ENCODE measurements around the gene PI4K2B. TPM values are rescaled to one million over a fixed set of nuclear protein-coding genes. Genes with fewer than 3 reads are reported as not detected.
"Not testable (repeated sequence)": the region's sequence is repeated elsewhere in the genome, so short reads cannot be mapped to it uniquely, and the experiment has no call there.

PI4K2B gene
- total and polyA plus RNA-seq, 2 experiments from 2014 or later = 6.7 to 21.4 TPM

DNA sequence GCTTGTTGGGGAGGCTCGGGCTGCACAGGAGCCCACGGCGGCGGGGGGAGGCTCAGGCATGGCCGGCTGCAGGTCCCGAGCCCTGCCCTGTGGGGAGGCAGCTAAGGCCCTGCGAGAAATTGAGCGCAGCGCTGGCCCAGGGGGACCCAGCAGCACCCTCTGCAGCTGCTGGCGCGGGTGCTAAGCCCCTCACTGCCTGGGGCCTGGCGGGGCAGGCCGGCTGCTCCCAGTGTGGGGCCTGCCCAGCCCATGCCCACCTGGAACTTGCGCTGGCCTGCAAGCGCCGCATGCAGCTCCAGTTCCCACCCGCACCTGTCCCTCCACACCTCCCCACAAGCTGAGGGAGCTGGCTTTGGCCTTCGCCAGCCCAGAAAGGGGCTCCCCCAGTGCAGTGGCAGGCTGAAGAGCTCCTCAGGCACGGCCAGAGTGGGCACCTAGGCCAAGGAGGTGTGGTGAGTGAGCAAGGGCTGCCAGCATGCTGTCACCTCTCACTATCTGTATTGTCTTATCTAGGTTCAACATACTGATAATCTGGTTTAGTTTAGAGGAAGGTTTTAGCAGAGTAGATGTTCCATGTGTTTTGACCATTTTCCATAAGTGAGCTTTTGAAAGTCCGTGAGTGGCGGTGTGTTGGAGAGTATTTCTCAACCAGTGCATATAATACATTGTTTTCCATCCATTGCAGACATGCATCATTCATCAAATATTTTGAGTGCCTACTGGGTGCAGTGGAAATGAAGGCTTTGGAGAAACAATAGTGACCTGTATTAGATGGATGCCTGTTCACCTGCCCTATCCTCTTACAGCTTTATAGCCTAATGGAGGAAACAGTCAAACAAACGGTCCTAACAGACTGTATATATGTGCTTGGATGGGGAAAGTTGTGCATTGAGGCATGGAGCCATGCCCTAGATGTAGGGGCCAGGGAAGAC lies 13.1 kb downstream of the PI4K2B start:
- H3K9me3 Mint-ChIP-seq = peaks cover 36% of the 10 kb centered on the region
- H3K27me3 Mint-ChIP-seq (ENCODE audit: insufficient read depth, low read depth, poor library complexity) = peaks cover 4% of the 10 kb centered on the region
- Histone ChIP-seq H3K27me3 (ENCODE audit: insufficient read depth) (no peaks in the 10 kb centered on the region), H3F3A (replicated peaks; ENCODE audit: low read depth) (no peaks in the 10 kb centered on the region), H3K36me3 (ENCODE audit: insufficient read depth) (no peaks in the 10 kb centered on the region), H3K4me2 (no peak overlapping the region), H3K4me3 (no peak overlapping the region), H3K27ac (ENCODE audit: low read depth) (no peak overlapping the region), H3K4me1 (ENCODE audit: insufficient read depth) (peaks cover 7% of the 10 kb centered on the region), H2AFZ (no peak overlapping the region), H3K9me2 (ENCODE audit: insufficient read depth) (peaks cover 7% of the 10 kb centered on the region; the same call in 1 of the 2 replicates), H3K79me2 (replicated peaks; ENCODE audit: insufficient read depth) (peaks cover 31% of the 10 kb centered on the region), H4K20me1 (replicated peaks; ENCODE audit: insufficient read depth) (no peaks in the 10 kb centered on the region)
- no peak for TF ChIP-seq STAT1 (IDR thresholded peaks at IDR 0.05; ENCODE audit: unreplicated experiment)
- no peak for TF ChIP-seq ZNF114 (CRISPR knock-in tag; IDR thresholded peaks at IDR 0.05)
- no peak for TF ChIP-seq CREB1 (CRISPR knock-in tag; IDR thresholded peaks at IDR 0.05; ENCODE audit: low read depth)
- no peak for TF ChIP-seq POLR2AphosphoS5 (IDR thresholded peaks at IDR 0.05; ENCODE audit: low read depth)
- TF ChIP-seq NANOG (IDR thresholded peaks at IDR 0.05; ENCODE audit: borderline replicate concordance) = no peak
- TF ChIP-seq, protein P1, sequence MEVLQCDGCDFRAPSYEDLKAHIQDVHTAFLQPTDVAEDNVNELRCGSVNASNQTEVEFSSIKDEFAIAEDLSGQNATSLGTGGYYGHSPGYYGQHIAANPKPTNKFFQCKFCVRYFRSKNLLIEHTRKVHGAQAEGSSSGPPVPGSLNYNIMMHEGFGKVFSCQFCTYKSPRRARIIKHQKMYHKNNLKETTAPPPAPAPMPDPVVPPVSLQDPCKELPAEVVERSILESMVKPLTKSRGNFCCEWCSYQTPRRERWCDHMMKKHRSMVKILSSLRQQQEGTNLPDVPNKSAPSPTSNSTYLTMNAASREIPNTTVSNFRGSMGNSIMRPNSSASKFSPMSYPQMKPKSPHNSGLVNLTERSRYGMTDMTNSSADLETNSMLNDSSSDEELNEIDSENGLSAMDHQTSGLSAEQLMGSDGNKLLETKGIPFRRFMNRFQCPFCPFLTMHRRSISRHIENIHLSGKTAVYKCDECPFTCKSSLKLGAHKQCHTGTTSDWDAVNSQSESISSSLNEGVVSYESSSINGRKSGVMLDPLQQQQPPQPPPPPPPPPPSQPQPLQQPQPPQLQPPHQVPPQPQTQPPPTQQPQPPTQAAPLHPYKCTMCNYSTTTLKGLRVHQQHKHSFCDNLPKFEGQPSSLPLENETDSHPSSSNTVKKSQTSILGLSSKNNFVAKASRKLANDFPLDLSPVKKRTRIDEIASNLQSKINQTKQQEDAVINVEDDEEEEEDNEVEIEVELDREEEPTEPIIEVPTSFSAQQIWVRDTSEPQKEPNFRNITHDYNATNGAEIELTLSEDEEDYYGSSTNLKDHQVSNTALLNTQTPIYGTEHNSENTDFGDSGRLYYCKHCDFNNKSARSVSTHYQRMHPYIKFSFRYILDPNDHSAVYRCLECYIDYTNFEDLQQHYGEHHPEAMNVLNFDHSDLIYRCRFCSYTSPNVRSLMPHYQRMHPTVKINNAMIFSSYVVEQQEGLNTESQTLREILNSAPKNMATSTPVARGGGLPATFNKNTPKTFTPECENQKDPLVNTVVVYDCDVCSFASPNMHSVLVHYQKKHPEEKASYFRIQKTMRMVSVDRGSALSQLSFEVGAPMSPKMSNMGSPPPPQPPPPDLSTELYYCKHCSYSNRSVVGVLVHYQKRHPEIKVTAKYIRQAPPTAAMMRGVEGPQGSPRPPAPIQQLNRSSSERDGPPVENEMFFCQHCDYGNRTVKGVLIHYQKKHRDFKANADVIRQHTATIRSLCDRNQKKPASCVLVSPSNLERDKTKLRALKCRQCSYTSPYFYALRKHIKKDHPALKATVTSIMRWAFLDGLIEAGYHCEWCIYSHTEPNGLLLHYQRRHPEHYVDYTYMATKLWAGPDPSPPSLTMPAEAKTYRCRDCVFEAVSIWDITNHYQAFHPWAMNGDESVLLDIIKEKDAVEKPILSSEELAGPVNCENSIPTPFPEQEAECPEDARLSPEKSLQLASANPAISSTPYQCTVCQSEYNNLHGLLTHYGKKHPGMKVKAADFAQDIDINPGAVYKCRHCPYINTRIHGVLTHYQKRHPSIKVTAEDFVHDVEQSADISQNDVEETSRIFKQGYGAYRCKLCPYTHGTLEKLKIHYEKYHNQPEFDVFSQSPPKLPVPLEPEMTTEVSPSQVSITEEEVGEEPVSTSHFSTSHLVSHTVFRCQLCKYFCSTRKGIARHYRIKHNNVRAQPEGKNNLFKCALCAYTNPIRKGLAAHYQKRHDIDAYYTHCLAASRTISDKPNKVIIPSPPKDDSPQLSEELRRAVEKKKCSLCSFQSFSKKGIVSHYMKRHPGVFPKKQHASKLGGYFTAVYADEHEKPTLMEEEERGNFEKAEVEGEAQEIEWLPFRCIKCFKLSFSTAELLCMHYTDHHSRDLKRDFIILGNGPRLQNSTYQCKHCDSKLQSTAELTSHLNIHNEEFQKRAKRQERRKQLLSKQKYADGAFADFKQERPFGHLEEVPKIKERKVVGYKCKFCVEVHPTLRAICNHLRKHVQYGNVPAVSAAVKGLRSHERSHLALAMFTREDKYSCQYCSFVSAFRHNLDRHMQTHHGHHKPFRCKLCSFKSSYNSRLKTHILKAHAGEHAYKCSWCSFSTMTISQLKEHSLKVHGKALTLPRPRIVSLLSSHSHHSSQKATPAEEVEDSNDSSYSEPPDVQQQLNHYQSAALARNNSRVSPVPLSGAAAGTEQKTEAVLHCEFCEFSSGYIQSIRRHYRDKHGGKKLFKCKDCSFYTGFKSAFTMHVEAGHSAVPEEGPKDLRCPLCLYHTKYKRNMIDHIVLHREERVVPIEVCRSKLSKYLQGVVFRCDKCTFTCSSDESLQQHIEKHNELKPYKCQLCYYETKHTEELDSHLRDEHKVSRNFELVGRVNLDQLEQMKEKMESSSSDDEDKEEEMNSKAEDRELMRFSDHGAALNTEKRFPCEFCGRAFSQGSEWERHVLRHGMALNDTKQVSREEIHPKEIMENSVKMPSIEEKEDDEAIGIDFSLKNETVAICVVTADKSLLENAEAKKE (CRISPR knock-in tag; IDR thresholded peaks at IDR 0.05) = no peak
- no peak for TF ChIP-seq ZNF331 (CRISPR knock-in tag; IDR thresholded peaks at IDR 0.05; ENCODE audit: low read depth)
- ATAC-seq (no peak), DNase-seq (ENCODE audit: low spot score) (no peak)
- H3K4me3 Mint-ChIP-seq = no peak overlapping the region
- no peak overlapping the region for H3K27ac Mint-ChIP-seq
- H3K4me1 Mint-ChIP-seq = peaks cover 7% of the 10 kb centered on the region; the same call in 1 of the 3 replicates
- H3K36me3 Mint-ChIP-seq (ENCODE audit: low read depth) = peaks cover 44% of the 10 kb centered on the region

DNA sequence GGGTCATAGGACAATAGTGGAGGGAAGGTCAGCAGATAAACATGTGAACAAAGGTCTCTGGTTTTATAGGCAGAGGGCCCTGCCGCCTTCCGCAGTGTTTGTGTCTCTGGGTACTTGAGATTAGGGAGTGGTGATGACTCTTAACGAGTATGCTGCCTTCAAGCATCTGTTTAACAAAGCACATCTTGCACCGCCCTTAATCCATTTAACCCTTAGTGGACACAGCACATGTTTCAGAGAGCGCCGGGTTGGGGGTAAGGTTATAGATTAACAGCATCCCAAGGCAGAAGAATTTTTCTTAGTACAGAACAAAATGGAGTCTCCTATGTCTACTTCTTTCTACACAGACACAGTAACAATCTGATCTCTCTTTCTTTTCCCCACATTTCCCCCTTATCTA lies 15.0 kb downstream of the PI4K2B start:
- H3K4me2 ChIP-seq; H3F3A ChIP-seq (replicated peaks; ENCODE audit: low read depth); H3K27ac ChIP-seq (ENCODE audit: low read depth); H3K4me3 Mint-ChIP-seq; ATAC-seq; H3K27ac Mint-ChIP-seq; H3K36me3 ChIP-seq (ENCODE audit: insufficient read depth); H3K27me3 Mint-ChIP-seq (ENCODE audit: insufficient read depth, low read depth, poor library complexity); H4K20me1 ChIP-seq (replicated peaks; ENCODE audit: insufficient read depth); H3K9me2 ChIP-seq (ENCODE audit: insufficient read depth); DNase-seq (ENCODE audit: low spot score); H3K4me1 Mint-ChIP-seq; H3K27me3 ChIP-seq (ENCODE audit: insufficient read depth); H3K4me3 ChIP-seq; H2AFZ ChIP-seq; H3K4me1 ChIP-seq (ENCODE audit: insufficient read depth): not testable (repeated sequence)
- peaks cover 35% of the 10 kb centered on the region for H3K79me2 ChIP-seq (replicated peaks; ENCODE audit: insufficient read depth)
- peaks cover 40% of the 10 kb centered on the region for H3K36me3 Mint-ChIP-seq (ENCODE audit: low read depth)
- peaks cover 34% of the 10 kb centered on the region for H3K9me3 Mint-ChIP-seq

DNA sequence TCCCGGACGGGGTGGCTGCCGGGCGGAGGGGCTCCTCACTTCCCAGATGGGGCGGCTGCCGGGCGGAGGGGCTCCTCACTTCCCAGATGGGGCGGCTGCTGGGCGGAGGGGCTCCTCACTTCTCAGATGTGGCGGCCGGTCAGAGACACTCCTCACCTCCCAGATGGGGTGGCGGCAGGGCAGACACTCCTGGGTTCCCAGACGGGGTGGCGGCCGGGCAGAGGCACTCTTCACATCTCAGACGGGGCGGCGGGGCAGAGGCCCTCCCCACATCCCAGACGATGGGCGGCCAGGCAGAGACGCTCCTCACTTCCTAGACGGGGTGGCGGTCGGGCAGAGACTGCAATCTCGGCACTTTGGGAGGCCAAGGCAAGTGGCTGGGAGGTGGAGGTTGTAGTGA lies 15.7 kb downstream of the PI4K2B start:
- H3K36me3 ChIP-seq (ENCODE audit: insufficient read depth); H3K4me1 Mint-ChIP-seq; H2AFZ ChIP-seq; H3K4me1 ChIP-seq (ENCODE audit: insufficient read depth); H3K4me3 Mint-ChIP-seq; H3K27me3 ChIP-seq (ENCODE audit: insufficient read depth); H3K27ac ChIP-seq (ENCODE audit: low read depth); H3K4me2 ChIP-seq; H3K9me2 ChIP-seq (ENCODE audit: insufficient read depth); DNase-seq (ENCODE audit: low spot score); H3K27me3 Mint-ChIP-seq (ENCODE audit: insufficient read depth, low read depth, poor library complexity); H3K4me3 ChIP-seq; H3K27ac Mint-ChIP-seq; H3F3A ChIP-seq (replicated peaks; ENCODE audit: low read depth); ATAC-seq; H4K20me1 ChIP-seq (replicated peaks; ENCODE audit: insufficient read depth): not testable (repeated sequence)
- peaks cover 34% of the 10 kb centered on the region for H3K9me3 Mint-ChIP-seq
- H3K79me2 ChIP-seq (replicated peaks; ENCODE audit: insufficient read depth) = peaks cover 35% of the 10 kb centered on the region
- peaks cover 35% of the 10 kb centered on the region; the same call in 2 of the 3 replicates for H3K36me3 Mint-ChIP-seq (ENCODE audit: low read depth)
